NB4 (cell line): Measurements from ENCODE around the gene SDCBP2.

Experiments
- DNase-seq: peaks from one replicate; pipeline ENCODE4 v3.0.0; 2010; ENCODE audit warnings: low read depth
- H3K4me3 ChIP-seq: one replicate; pipeline ENCODE4 v1.5.1; 2011; ENCODE audit warnings: mild to moderate bottlenecking, low read depth, low read length, moderate library complexity
- CTCF ChIP-seq: IDR thresholded peaks from one replicate; pipeline ENCODE4 v1.5.1; 2012; ENCODE audit warnings: low read depth, low read length
- MAX ChIP-seq: IDR thresholded peaks from 2 replicates; pipeline ENCODE4 v1.6.1; 2011; ENCODE audit warnings: low read depth, low read length
- MYC ChIP-seq: IDR thresholded peaks from 2 replicates; pipeline ENCODE4 v1.6.1; 2011; ENCODE audit warnings: low read depth, low read length
- POLR2A ChIP-seq: IDR thresholded peaks from 2 replicates; pipeline ENCODE4 v1.6.1; 2011; ENCODE audit warnings: mild to moderate bottlenecking; ENCODE audit not compliant: insufficient read length; ENCODE audit errors: extremely low read depth

The SDCBP2 gene

GRCh38 chr20:1376007-1376406, 47.1 kb upstream of the SDCBP2 start:
- peak; percentile 73 for DNase-seq
- TF ChIP-seq CTCF (no peak), POLR2A (no peak), MYC (0 out of 2 replicates have a peak, but pooled peaks have one; percentile 13), MAX (peak; percentile 33; the same call in 1 of the 2 replicates)
- H3K4me3 ChIP-seq = no peak overlapping the region

- no peak overlapping the region for H3K4me3 ChIP-seq
- DNase-seq = peak; percentile 71
- TF ChIP-seq CTCF (no peak), MYC (no peak), POLR2A (no peak), MAX (no peak)
These were observed 46.6 kb upstream of the SDCBP2 start for GRCh38 chr20:1375515-1375914.

- no peak overlapping the region for H3K4me3 ChIP-seq
- DNase-seq = no peak
- TF ChIP-seq CTCF = no peak
- TF ChIP-seq MYC = no peak
- TF ChIP-seq POLR2A = no peak
- no peak for TF ChIP-seq MAX
These were observed 45.3 kb upstream of the SDCBP2 start for GRCh38 chr20:1374246-1374645.

- DNase-seq = no peak
- no peak overlapping the region for H3K4me3 ChIP-seq
- no peak for TF ChIP-seq CTCF
- no peak for TF ChIP-seq MAX
- no peak for TF ChIP-seq POLR2A
- no peak for TF ChIP-seq MYC
These were observed 44.7 kb upstream of the SDCBP2 start for GRCh38 chr20:1373614-1374013.

- no peak for DNase-seq
- no peak overlapping the region for H3K4me3 ChIP-seq
- TF ChIP-seq POLR2A = no peak
- TF ChIP-seq CTCF = no peak
- no peak for TF ChIP-seq MYC
These were observed 44.1 kb upstream of the SDCBP2 start for GRCh38 chr20:1373036-1373435.

GRCh38 chr20:1371830-1372539, 43.0 kb upstream of the SDCBP2 start:
- no peak overlapping the region for H3K4me3 ChIP-seq
- no peak for TF ChIP-seq CTCF
- no peak for TF ChIP-seq MYC
- TF ChIP-seq MAX = no peak
- no peak for TF ChIP-seq POLR2A
- DNase-seq = no peak
